Sigmoid colon (tissue), 7 donors: ENCODE results near the gene KRT17. TPM values are rescaled to one million over a fixed set of nuclear protein-coding genes. Genes with fewer than 3 reads are reported as not detected.

ENCODE experiments used
- DNase-seq: peaks from one replicate; pipeline ENCODE4 v3.0.0-alpha.2; 2019
- H3K27ac ChIP-seq, 4 donors: fragments of 200-600 bp; sonication (generic); one replicate each; pipeline ENCODE4 v1.5.1; 2016 to 2019; ENCODE audit warnings: mild to moderate bottlenecking in 1 of 4
- H3K27me3 ChIP-seq, 3 donors: fragments of 200-600 bp; sonication (generic); one replicate each; pipeline ENCODE4 v1.5.1; 2019; ENCODE audit warnings: mild to moderate bottlenecking in 1 of 3
- H3K36me3 ChIP-seq, 4 donors: fragments of 200-600 bp; sonication (generic); one replicate each; pipeline ENCODE4 v1.5.1; 2016 to 2019
- H3K4me1 ChIP-seq, 4 donors: fragments of 200-600 bp; sonication (generic); one replicate each; pipeline ENCODE4 v1.5.1; 2017 to 2019
- H3K4me3 ChIP-seq, 4 donors: fragments of 200-600 bp; sonication (generic); one replicate each; pipeline ENCODE4 v1.5.1; 2017 to 2019; ENCODE audit warnings: mild to moderate bottlenecking in 2 of 4, moderate library complexity in 1 of 4
- H3K9me3 ChIP-seq, 4 donors: fragments of 200-600 bp in 3 of 4; sonication (generic) in 3 of 4; one replicate each; pipeline versions ENCODE4 v1.5.1 to v1.6.1; 2013 to 2019
- EP300 ChIP-seq, 4 donors: sonication (generic); formaldehyde crosslinking; IDR thresholded peaks; one replicate each; pipeline ENCODE4 v1.6.1; 2017; ENCODE audit warnings: antibody characterized with exemption in 4 of 4
- POLR2A ChIP-seq, 2 donors: fragments of 450-650 bp; IDR thresholded peaks; one replicate each; pipeline ENCODE4 v1.6.1; 2016; ENCODE audit warnings: antibody characterized with exemption in 2 of 2, mild to moderate bottlenecking in 2 of 2, moderate library complexity in 2 of 2
- POLR2AphosphoS5 ChIP-seq, 4 donors: sonication (generic); formaldehyde crosslinking; IDR thresholded peaks; one replicate each; pipeline ENCODE4 v1.6.1; 2017; ENCODE audit warnings: antibody characterized with exemption in 4 of 4
- WGBS, 2 donors: extraction: QIAGEN DNeasy Blood & Tissue Kit; methylation state at CpG; one replicate each; pipeline ENCODE4 v1.1.7; 2013; 5-methylcytosine and 5-hydroxymethylcytosine counted together
- intact Hi-C: fragments of 100-400 bp; cut with DNase I; formaldehyde crosslinking; loops from one replicate; pipeline ENCODE4 v1.15.1; 2023
- polyA plus RNA-seq, 3 donors: library from polyadenylated mRNA; stranded (reverse); fragments of 200-250 nt; gene quantifications; one replicate each; pipeline ENCODE4 v1.2.3, GENCODE V29; 2013
- total RNA-seq, 4 donors: library from RNA; depleted of rRNA; stranded (reverse); fragments of >200 nt; gene quantifications; one replicate each; pipeline ENCODE4 v1.1.0, GENCODE V29; 2016
- TF ChIP-seq, protein P1 (sequence below), 4 experiments: fragments of 450-650 bp in 3 of 4; fragments of 200-600 bp in 1 of 4; IDR thresholded peaks; one replicate each; pipeline ENCODE4 v1.5.1; 2016 to 2019; ENCODE audit warnings: antibody characterized with exemption in 4 of 4, mild to moderate bottlenecking in 3 of 4, moderate library complexity in 2 of 4
- donor health status: healthy with polysubstance abuse.
- donor health status: Bipolar disorder and iron deficiency.
- donor health status: healthy.

The KRT17 gene
- total and polyA plus RNA-seq, 7 donors = 0.17 to 5.3 (median 1.2) TPM; not detected in 4

DNA sequence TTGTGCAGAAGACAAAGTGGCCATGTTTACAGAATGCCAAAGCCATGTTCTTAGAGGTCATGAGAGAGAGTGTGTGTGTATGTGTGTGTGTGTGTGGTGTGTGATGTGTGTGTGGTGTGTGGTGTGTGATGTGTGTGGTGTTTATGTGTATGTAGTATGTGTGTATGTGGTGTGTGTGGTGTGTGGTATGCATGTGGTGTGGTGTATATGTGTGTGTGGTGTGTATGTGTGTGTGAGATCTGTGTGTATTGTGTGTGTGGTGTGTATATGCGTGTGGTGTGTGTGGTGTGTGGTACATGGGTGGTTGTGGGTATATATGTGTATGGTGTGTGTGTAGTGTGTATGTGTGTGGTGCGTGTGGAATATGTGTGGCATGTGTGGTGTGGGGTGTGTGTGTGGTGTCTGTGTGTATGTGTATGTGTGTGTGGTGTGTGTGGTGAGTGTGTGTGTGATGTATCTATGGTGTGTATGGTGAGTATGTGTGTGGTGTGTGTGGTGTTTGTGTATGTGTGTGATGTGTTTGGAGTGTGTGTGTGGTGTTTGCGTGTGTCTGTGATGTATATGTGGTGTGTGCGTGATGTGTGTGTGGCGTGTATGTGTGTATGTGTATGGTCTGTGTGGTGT is 8.2 kb upstream of the KRT17 start:
- Histone ChIP-seq H3K27ac (no peak overlapping the region), H3K27me3 (no peaks in the 10 kb centered on the region), H3K36me3 (no peaks in the 10 kb centered on the region), H3K9me3 (no peaks in the 10 kb centered on the region), H3K4me1 (peaks cover 0 to 11% (median 10%) of the 10 kb centered on the region in 4 donors), H3K4me3 (no peak overlapping the region)
- TF ChIP-seq, protein P1, sequence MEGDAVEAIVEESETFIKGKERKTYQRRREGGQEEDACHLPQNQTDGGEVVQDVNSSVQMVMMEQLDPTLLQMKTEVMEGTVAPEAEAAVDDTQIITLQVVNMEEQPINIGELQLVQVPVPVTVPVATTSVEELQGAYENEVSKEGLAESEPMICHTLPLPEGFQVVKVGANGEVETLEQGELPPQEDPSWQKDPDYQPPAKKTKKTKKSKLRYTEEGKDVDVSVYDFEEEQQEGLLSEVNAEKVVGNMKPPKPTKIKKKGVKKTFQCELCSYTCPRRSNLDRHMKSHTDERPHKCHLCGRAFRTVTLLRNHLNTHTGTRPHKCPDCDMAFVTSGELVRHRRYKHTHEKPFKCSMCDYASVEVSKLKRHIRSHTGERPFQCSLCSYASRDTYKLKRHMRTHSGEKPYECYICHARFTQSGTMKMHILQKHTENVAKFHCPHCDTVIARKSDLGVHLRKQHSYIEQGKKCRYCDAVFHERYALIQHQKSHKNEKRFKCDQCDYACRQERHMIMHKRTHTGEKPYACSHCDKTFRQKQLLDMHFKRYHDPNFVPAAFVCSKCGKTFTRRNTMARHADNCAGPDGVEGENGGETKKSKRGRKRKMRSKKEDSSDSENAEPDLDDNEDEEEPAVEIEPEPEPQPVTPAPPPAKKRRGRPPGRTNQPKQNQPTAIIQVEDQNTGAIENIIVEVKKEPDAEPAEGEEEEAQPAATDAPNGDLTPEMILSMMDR (IDR thresholded peaks at IDR 0.05) = no peak
- TF ChIP-seq POLR2AphosphoS5 (IDR thresholded peaks at IDR 0.05) = no peak
- TF ChIP-seq POLR2A (IDR thresholded peaks at IDR 0.05) = no peak
- no peak for TF ChIP-seq EP300 (IDR thresholded peaks at IDR 0.05)
- WGBS, 2 donors = 73 to 74% methylated on average over 5 of the region's 5 CpGs
- no peak for DNase-seq
- intact Hi-C loops = no loop called here

DNA sequence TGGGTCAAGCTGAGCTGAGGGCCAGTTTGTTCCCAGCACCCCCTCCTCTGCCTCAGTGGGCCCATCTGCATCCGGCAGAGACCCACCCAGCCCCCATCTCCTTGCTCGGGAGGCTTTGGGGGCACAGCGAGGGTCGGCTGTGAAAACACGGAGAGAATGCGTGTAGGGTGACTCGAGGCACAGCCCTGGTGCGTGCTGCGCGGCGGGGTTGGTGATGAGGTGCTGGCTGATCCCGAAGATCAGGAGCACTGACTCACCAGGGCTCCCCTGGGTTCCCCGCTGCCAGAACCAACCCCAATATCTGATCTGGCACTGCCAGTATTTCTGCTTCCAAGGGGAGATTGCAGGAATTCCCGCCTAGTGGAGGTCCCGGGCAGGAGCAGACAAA is 7.5 kb upstream of the KRT17 start:
- Histone ChIP-seq H3K9me3 (no peaks in the 10 kb centered on the region), H3K4me1 (peaks cover 0 to 11% (median 10%) of the 10 kb centered on the region in 4 donors), H3K27me3 (no peaks in the 10 kb centered on the region), H3K27ac (no peak overlapping the region), H3K4me3 (no peak overlapping the region), H3K36me3 (no peaks in the 10 kb centered on the region)
- intact Hi-C loops = no loop called here
- TF ChIP-seq EP300 (IDR thresholded peaks at IDR 0.05) (no peak), POLR2A (IDR thresholded peaks at IDR 0.05) (no peak), POLR2AphosphoS5 (IDR thresholded peaks at IDR 0.05) (no peak)
- TF ChIP-seq, protein P1 (IDR thresholded peaks at IDR 0.05) = no peak
- 92 to 96% methylated on average over 15 of the region's 15 CpGs for WGBS, 2 donors
- DNase-seq = no peak

- no peaks in the 10 kb centered on the region for H3K36me3 ChIP-seq
- intact Hi-C loops = no loop called here
- H3K4me3 ChIP-seq = no peak overlapping the region
- peaks cover 0 to 11% (median 10%) of the 10 kb centered on the region in 4 donors for H3K4me1 ChIP-seq
- H3K27ac ChIP-seq = no peak overlapping the region
- TF ChIP-seq EP300 (IDR thresholded peaks at IDR 0.05) (no peak), POLR2AphosphoS5 (IDR thresholded peaks at IDR 0.05) (no peak), POLR2A (IDR thresholded peaks at IDR 0.05) (no peak)
- TF ChIP-seq, protein P1 (IDR thresholded peaks at IDR 0.05) = no peak
- H3K27me3 ChIP-seq = no peaks in the 10 kb centered on the region
- DNase-seq = no peak
- 62 to 81% methylated on average over 8 of the region's 8 CpGs for WGBS, 2 donors
- no peaks in the 10 kb centered on the region for H3K9me3 ChIP-seq
These were observed 6.9 kb upstream of the KRT17 start for GRCh38 chr17:41631025-41631897.

DNA sequence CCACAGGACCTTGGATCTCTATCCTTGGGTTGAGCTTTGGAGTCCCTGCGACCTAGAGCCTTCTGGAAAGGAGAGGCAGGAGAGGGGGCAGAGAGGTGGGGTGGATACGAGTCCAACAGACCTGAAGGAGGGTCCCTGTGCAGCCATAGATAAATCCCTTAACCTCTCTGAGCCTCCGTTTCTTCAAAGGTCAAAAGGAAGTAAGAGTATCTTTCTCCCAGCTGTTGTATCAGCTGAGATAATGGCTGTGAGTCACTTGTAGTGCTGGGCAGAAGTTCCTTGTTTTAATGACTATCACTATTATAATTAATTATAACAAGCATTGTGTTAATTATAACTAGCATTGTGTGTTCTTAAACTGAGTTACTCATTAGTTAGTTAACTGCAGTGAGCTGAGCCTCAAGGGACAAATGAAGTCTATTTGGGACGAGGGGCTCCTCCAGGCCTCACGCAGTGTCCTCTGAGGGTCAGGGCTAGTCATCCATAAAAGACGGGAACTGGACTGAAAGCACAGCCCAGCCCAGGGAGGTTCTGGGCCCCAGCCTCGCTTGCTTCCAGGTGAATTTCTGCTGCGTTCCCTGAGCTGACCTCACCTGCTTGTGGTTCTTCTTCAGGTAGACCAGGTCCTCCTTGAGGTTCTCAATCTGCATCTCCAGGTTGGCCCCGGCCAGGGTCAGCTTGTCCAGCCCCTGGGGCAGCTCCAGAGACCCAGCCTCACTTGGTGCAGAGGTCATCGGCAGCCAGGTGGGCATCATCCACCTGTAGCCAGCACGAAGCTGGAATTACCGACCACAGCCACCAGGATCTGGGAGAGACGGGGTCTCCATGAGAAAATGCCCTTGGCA is 5.7 kb upstream of the KRT17 start:
- intact Hi-C loops = no loop called here
- Histone ChIP-seq H3K27me3 (no peaks in the 10 kb centered on the region), H3K36me3 (no peaks in the 10 kb centered on the region), H3K4me3 (no peak overlapping the region), H3K27ac (no peak overlapping the region), H3K9me3 (no peaks in the 10 kb centered on the region), H3K4me1 (peaks cover 0 to 6% (median 3%) of the 10 kb centered on the region in 4 donors)
- DNase-seq = no peak
- TF ChIP-seq, protein P1 (IDR thresholded peaks at IDR 0.05) = no peak
- TF ChIP-seq POLR2AphosphoS5 (IDR thresholded peaks at IDR 0.05) (no peak), EP300 (IDR thresholded peaks at IDR 0.05) (no peak), POLR2A (IDR thresholded peaks at IDR 0.05) (no peak)
- 85 to 88% methylated on average over 13 of the region's 13 CpGs for WGBS, 2 donors
